Chondrocyte (in vitro differentiated cells): ENCODE data around the gene KLHL30. TPM values are rescaled to one million over a fixed set of nuclear protein-coding genes. Genes with fewer than 3 reads are reported as not detected.

Experiments used
- DNase-seq: peaks from one replicate; pipeline ENCODE4 v3.0.0; 2021; ENCODE audit warnings: mixed read lengths, low spot score
- H3K27ac Mint-ChIP-seq: one replicate; pipeline ENCODE4 v1.8.0; 2021; ENCODE audit warnings: mild to moderate bottlenecking, moderate library complexity, mixed read lengths; ENCODE audit not compliant: unreplicated experiment
- H3K27me3 Mint-ChIP-seq: 2 replicates; pipeline ENCODE4 v1.8.0; 2021; ENCODE audit warnings: low read depth, mixed read lengths
- H3K36me3 Mint-ChIP-seq: 2 replicates; pipeline ENCODE4 v1.8.0; 2021; ENCODE audit warnings: low read depth, mixed read lengths
- H3K4me1 Mint-ChIP-seq: 2 replicates; pipeline ENCODE4 v1.8.0; 2021; ENCODE audit warnings: low read depth, mild to moderate bottlenecking, mixed read lengths
- H3K4me3 Mint-ChIP-seq: one replicate; pipeline ENCODE4 v1.8.0; 2021; ENCODE audit warnings: mild to moderate bottlenecking, moderate library complexity, mixed read lengths; ENCODE audit not compliant: unreplicated experiment
- H3K9me3 Mint-ChIP-seq: 2 replicates; pipeline ENCODE4 v1.8.0; 2021; ENCODE audit warnings: low read depth, mixed read lengths
- total RNA-seq: library from RNA; stranded (reverse); gene quantifications from 3 replicates; pipeline ENCODE4 v1.2.1, GENCODE V29; 2021
- TF ChIP-seq, protein P1 (sequence below): fragments of 200-600 bp; sonication (generic); IDR thresholded peaks from 2 replicates; pipeline ENCODE4 v1.5.0; 2021; ENCODE audit warnings: antibody characterized with exemption, mild to moderate bottlenecking, moderate library complexity

KLHL30 gene
- total RNA-seq, 1 donor from 2014 or later = 25.6 TPM

DNA sequence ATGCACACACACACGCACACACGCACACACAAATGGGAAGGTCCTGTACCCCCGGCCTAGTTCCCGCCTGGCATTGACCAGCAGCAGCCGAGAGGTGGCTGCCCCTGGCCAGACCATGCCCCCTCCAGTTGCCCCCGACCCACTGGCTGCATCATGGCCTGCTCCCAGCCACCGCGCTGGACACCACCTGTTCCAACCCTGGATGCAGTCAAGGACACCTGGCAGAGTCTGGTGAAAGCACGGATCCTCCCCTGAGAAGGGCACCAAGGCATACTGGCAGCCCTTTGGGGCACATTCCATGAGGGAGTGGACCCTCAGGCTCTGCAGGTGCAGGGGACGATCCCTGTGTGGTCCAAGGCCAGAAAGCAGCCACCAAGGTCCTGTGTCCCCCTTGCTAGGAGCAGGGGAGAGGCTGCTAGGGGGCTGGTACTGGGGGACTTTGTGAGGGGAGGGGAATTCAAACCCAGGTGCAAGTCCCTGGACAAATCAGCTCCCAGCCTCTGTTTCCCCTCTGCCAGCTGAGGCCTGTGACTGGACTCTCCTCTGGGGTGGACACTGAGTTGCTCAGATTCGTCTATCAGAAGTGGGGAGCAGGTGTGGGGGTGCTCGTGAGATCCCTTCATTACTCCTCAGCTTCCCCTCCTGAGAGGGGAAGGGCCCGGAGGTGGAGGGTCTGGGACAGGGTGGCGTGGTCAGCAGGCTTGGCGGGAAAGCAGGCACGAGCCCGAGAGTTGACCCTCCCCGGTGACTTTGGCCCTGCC lies 34.8 kb upstream of the KLHL30 start:
- Mint-ChIP-seq H3K36me3 (no peaks in the 10 kb centered on the region), H3K27ac (no peak overlapping the region), H3K4me1 (peaks cover 6% of the 10 kb centered on the region), H3K9me3 (no peaks in the 10 kb centered on the region), H3K4me3 (no peak overlapping the region), H3K27me3 (no peaks in the 10 kb centered on the region)
- DNase-seq = no peak
- TF ChIP-seq, protein P1, sequence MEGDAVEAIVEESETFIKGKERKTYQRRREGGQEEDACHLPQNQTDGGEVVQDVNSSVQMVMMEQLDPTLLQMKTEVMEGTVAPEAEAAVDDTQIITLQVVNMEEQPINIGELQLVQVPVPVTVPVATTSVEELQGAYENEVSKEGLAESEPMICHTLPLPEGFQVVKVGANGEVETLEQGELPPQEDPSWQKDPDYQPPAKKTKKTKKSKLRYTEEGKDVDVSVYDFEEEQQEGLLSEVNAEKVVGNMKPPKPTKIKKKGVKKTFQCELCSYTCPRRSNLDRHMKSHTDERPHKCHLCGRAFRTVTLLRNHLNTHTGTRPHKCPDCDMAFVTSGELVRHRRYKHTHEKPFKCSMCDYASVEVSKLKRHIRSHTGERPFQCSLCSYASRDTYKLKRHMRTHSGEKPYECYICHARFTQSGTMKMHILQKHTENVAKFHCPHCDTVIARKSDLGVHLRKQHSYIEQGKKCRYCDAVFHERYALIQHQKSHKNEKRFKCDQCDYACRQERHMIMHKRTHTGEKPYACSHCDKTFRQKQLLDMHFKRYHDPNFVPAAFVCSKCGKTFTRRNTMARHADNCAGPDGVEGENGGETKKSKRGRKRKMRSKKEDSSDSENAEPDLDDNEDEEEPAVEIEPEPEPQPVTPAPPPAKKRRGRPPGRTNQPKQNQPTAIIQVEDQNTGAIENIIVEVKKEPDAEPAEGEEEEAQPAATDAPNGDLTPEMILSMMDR = no peak

DNA sequence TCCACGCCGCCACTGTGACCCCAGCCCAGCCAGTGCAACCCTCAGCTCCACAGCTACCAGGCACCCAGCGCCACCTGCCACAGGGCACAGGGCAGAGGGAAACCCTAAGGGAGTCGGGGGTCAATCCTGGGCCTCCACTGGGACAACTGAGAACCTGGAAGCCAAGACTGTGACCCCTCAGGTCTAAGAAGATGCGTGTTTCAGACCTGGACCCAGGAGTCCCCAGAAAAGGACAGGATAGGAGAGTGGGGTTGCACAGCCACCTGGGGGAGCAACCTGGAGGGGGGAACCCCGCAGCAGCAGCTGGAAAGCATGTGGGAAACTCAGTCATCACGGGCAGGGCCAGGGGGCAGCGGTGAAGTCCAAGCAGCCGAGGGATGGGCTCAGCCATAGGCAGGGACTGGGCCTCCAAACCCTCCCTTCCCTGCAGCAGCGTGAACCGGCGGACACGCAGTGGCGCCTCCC lies 34.2 kb upstream of the KLHL30 start:
- no peak for DNase-seq
- TF ChIP-seq, protein P1 = no peak
- H3K9me3 Mint-ChIP-seq = no peaks in the 10 kb centered on the region
- H3K27ac Mint-ChIP-seq = no peak overlapping the region
- H3K27me3 Mint-ChIP-seq = no peaks in the 10 kb centered on the region
- H3K36me3 Mint-ChIP-seq = no peaks in the 10 kb centered on the region
- H3K4me3 Mint-ChIP-seq = no peak overlapping the region
- H3K4me1 Mint-ChIP-seq = peaks cover 12% of the 10 kb centered on the region

DNA sequence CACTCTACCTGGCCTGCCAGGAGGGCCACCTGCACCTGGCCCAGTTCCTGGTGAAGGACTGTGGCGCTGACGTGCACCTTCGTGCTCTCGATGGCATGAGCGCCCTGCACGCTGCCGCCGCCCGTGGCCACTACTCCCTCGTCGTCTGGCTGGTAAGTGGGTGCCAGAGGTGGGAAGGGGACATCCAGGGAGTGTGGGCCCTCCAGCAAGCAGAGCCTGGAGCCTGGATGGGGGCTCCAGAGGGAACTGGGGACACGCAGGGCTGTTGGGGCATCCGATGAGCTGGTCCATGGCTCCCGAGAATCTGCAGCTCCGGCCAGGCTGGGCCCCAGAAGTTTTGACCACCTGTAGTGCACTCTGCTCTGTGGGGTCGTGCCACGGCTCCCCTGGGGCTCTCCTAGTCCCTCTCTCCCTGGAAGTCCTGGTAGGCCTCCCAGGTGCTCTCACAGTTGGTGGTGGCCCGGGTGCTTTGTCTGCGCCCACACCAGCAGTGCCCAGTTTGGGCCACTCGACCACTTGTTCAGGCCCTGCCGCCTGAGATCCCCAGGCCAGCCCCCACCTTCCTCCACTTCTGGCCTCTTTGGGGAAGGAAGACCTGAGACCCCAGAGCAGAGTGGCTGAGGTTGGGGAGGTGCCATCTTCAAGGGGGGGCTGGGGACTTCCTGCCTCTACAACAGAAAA lies 33.6 kb upstream of the KLHL30 start:
- Mint-ChIP-seq H3K36me3 (no peaks in the 10 kb centered on the region), H3K4me1 (peaks cover 13% of the 10 kb centered on the region), H3K9me3 (no peaks in the 10 kb centered on the region), H3K27me3 (no peaks in the 10 kb centered on the region), H3K27ac (no peak overlapping the region), H3K4me3 (no peak overlapping the region)
- no peak for DNase-seq
- TF ChIP-seq, protein P1 = no peak

DNA sequence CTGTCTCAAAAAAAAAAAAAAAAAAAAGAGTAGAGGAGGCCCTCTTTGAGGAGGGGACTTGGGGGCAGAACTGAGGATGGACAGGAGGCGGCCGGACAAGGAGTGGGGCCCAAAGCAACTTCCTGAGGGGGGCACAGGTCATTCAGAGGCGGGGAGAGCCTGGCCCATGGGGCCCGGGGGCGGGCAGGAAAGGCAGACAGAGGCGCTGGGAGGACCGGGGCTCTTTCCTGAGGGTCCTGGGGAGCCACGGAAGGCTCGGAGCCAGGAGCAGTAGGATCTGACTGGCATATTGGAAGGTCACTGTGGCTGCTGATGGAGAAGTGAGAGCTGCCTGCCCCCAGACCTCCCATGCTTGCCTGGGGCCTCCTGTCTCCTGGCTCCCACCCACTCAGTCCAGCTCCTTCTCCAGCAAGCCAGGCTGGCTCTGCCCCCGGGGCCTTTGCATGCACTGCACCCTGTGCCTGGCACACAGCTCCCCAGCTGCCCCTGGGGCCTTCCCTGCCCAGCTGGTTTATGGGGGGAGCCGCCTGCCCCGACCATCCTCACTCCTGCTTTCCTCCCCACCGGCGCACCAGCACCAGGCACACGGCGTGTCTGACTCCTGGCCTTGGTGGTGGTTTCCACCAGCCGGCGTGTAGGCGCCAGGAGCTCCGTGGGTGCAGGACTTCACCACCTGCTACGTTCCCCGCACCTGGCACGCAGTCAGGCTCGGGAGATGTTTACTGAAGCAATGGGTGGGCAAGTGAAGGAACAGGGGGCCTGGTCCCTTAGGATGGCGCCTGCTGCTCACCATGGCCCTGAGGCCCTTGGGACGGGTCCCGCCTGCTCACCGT lies 32.7 kb upstream of the KLHL30 start:
- no peak overlapping the region for H3K27ac Mint-ChIP-seq
- no peak for DNase-seq
- no peak overlapping the region for H3K4me3 Mint-ChIP-seq
- no peaks in the 10 kb centered on the region for H3K27me3 Mint-ChIP-seq
- no peaks in the 10 kb centered on the region for H3K9me3 Mint-ChIP-seq
- no peaks in the 10 kb centered on the region for H3K36me3 Mint-ChIP-seq
- TF ChIP-seq, protein P1 = no peak
- H3K4me1 Mint-ChIP-seq = peaks cover 13% of the 10 kb centered on the region

DNA sequence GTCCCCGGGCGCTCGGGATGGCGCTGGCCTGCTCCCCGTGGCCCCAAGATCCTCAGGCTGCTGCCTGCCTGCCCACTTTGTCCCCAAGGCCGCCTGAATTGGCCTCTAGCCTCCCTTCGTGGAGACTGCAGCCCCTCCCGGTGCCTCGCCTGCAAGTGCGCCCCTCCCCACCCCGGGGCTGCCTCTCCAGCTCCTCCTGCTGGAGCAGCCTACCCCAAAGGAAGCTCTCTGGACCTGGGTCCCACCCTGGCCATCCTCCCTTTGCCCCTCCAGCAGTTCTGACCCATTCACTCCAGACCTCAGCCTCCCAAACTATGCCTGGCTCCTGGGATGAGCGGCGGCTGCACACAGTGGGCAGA lies 32.1 kb upstream of the KLHL30 start:
- DNase-seq = no peak
- TF ChIP-seq, protein P1 = no peak
- no peak overlapping the region for H3K4me3 Mint-ChIP-seq
- no peaks in the 10 kb centered on the region for H3K36me3 Mint-ChIP-seq
- H3K27me3 Mint-ChIP-seq = no peaks in the 10 kb centered on the region
- H3K27ac Mint-ChIP-seq = no peak overlapping the region
- H3K9me3 Mint-ChIP-seq = peaks cover 2% of the 10 kb centered on the region
- H3K4me1 Mint-ChIP-seq = peaks cover 13% of the 10 kb centered on the region
